DND-41 (cell line): ENCODE measurements around the gene RPP14.

Experiments
- CTCF ChIP-seq: IDR thresholded peaks from 2 replicates; pipeline ENCODE4 v1.5.1; 2012; ENCODE audit warnings: borderline replicate concordance, low read length, moderate library complexity, mild to moderate bottlenecking; ENCODE audit not compliant: poor library complexity, severe bottlenecking; ENCODE audit errors: extremely low read depth
- EZH2 ChIP-seq: IDR thresholded peaks from 3 replicates; pipeline ENCODE4 v1.6.1; 2012; ENCODE audit warnings: borderline replicate concordance, low read depth, mild to moderate bottlenecking, moderate library complexity, low read length, inconsistent platforms; ENCODE audit not compliant: severe bottlenecking

- TF ChIP-seq CTCF (peak; percentile 11), EZH2 (no peak)
These were observed 52.0 kb downstream of the RPP14 start for GRCh38 chr3:58358092-58358491.
